Effector memory CD4-positive, alpha-beta T cell (primary cell): ENCODE data around the gene GPC6.

Experiments used
- DNase-seq, 3 donors: peaks; one replicate each; pipeline ENCODE4 v3.0.0-alpha.2; 2020
- H3K27ac ChIP-seq: 2 replicates; pipeline ENCODE4 v1.7.0; 2013; ENCODE audit warnings: mild to moderate bottlenecking, low read length, moderate library complexity; ENCODE audit not compliant: insufficient read depth, poor library complexity, severe bottlenecking
- H3K27me3 ChIP-seq: replicated peaks from 2 replicates; pipeline ENCODE4 v1.7.0; 2013; ENCODE audit warnings: mild to moderate bottlenecking, low read length; ENCODE audit not compliant: insufficient read depth, control insufficient read depth, poor library complexity, severe bottlenecking
- H3K36me3 ChIP-seq: 2 replicates; pipeline ENCODE4 v1.7.0; 2013; ENCODE audit warnings: mild to moderate bottlenecking, low read length, moderate library complexity; ENCODE audit not compliant: control insufficient read depth, insufficient read depth
- H3K4me1 ChIP-seq: 2 replicates; pipeline ENCODE4 v1.7.0; 2013; ENCODE audit warnings: low read length, mild to moderate bottlenecking; ENCODE audit not compliant: control insufficient read depth, insufficient read depth, poor library complexity, severe bottlenecking
- H3K4me3 ChIP-seq: 2 replicates; pipeline ENCODE4 v1.7.0; 2013; ENCODE audit warnings: low read length, low read depth, mild to moderate bottlenecking; ENCODE audit not compliant: insufficient read depth, poor library complexity, severe bottlenecking
- H3K9me3 ChIP-seq: 2 replicates; pipeline ENCODE4 v1.7.0; 2013; ENCODE audit warnings: mild to moderate bottlenecking, low read length, moderate library complexity; ENCODE audit not compliant: control insufficient read depth

GPC6 gene

DNA sequence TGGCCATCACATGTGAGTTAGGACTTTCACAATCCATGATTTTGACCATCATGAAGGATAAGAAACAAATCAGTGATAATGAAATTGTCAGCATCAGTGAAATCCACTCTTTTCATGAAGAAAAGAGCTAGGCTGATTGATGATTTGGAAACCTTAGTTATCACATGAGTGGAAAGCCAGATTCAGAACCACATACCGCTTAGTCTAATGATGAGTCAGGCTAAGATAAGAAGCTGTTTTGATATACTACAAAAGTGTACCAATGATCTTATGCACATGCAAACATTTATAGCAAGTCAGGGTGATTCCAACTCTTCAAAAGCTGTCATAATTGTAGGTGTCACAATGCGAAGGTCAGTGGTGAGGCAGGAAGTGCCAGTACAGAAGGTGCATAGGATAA lies 519.3 kb downstream of the GPC6 start:
- no peaks in the 10 kb centered on the region for H3K27me3 ChIP-seq
- no peak for DNase-seq
- no peaks in the 10 kb centered on the region for H3K4me1 ChIP-seq
- H3K36me3 ChIP-seq: no peaks in the 10 kb centered on the region
- no peak overlapping the region for H3K4me3 ChIP-seq
- H3K27ac ChIP-seq: no peak overlapping the region
- H3K9me3 ChIP-seq: no peaks in the 10 kb centered on the region

DNA sequence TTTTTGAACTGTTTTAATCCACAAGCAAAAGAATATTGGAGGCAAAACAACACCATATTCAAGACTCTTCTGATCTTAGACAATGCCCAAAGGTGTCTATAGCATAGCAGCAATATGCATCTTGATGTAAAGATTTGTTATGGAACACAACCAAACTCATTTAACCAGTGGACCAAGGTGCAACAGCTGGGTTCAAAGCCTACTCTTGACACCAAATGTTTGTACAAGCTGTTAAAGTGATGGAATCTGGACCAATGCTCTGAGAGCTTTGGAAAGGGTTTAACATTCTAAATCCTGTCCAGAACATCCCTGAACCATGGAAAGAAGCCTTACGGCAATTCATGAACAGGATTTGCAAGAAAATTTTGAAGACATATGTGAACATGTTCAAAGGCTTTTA lies 520.0 kb downstream of the GPC6 start:
- no peaks in the 10 kb centered on the region for H3K36me3 ChIP-seq
- no peak overlapping the region for H3K4me3 ChIP-seq
- no peaks in the 10 kb centered on the region for H3K4me1 ChIP-seq
- H3K27ac ChIP-seq: no peak overlapping the region
- H3K27me3 ChIP-seq: no peaks in the 10 kb centered on the region
- no peaks in the 10 kb centered on the region for H3K9me3 ChIP-seq
- DNase-seq: no peak

DNA sequence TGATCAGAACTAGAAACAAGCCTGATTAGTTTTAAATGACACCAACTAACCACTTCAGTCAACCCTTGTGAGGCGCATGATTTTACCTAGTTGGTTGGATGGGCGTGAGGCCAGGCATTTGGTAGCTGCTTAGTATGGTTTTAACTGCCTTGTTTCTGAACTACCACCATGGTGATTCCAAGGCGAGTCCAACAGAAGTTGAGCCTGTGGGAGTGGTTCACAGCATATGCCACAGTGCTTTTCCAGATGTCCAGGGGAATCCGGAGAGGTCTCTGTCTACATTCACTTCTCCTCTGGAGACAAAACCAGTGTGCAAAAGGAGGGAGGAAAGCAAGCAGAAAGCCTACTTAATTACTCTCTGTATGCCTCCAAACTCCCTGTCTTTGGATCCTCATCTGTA lies 524.1 kb downstream of the GPC6 start:
- H3K9me3 ChIP-seq: no peaks in the 10 kb centered on the region
- no peak for DNase-seq
- no peaks in the 10 kb centered on the region for H3K27me3 ChIP-seq

DNA sequence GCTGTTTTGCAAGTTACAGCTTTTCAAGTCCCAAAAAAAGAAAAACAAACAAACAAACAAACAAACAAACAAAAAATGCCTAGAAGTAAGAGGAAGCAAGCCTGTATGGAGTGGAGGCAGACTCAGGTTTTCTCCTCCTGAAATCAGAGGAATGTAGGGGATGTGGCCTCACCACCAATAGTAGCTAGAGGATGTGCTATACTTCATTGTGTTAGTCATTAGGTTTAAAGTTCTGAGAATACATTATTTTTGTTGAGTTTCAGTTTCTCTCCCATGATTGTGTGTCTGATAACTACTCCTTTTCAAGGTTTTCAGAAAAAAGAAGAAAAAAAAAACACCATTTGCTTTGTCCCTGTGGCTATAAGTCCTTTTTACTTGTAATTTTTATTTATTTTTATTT lies 524.5 kb downstream of the GPC6 start:
- no peak overlapping the region for H3K27ac ChIP-seq
- H3K36me3 ChIP-seq: no peaks in the 10 kb centered on the region
- H3K27me3 ChIP-seq: no peaks in the 10 kb centered on the region
- no peak for DNase-seq
- H3K4me1 ChIP-seq: no peaks in the 10 kb centered on the region
- H3K4me3 ChIP-seq: no peak overlapping the region
- no peaks in the 10 kb centered on the region for H3K9me3 ChIP-seq

More for the DNA sequence above, 524.1 kb downstream of the GPC6 start:
- no peaks in the 10 kb centered on the region for H3K4me1 ChIP-seq
- no peaks in the 10 kb centered on the region for H3K36me3 ChIP-seq
- no peak overlapping the region for H3K27ac ChIP-seq
- H3K4me3 ChIP-seq: no peak overlapping the region

DNA sequence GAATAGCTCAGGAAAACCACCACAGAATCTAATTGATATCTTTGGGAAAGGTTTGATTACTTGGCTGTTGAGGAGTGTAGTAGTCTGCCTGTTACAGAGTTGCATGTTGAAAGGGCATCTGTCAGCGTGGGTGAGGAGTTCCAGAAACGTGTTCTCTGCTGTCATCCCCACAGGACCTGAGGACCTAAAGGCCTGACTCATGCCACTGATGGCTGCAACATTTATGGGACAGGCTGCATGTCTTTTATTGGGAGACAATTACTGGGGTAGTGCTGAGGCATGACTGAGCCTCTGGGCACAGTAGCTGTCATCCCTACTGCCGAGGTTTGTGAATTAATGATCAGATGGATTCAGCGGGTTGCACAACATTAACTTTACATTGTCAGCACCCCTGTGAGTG lies 525.9 kb downstream of the GPC6 start:
- Histone ChIP-seq H3K36me3 (no peaks in the 10 kb centered on the region), H3K4me3 (no peak overlapping the region), H3K27me3 (no peaks in the 10 kb centered on the region), H3K9me3 (no peaks in the 10 kb centered on the region), H3K27ac (no peak overlapping the region), H3K4me1 (no peaks in the 10 kb centered on the region)
- no peak for DNase-seq

DNA sequence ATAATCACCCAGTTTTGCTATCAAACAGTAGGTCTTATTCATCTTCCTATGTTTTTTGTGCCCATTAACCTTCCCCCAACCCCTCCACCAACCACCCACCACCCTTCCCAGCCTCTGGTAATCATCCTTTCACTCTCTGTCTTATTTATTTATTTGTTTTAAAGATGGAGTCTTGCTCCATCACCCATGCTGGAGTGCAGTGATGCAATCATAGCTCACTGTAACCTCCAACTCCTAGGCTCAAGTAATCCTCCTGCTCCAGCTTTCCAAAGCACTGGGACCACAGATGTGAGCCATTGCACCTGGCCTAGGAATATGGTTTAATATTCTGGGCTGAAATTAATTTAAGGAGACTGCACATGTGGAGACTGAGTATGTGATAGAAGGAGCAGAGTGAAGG lies 527.0 kb downstream of the GPC6 start:
- no peak overlapping the region for H3K27ac ChIP-seq
- H3K4me1 ChIP-seq: no peaks in the 10 kb centered on the region
- H3K27me3 ChIP-seq: no peaks in the 10 kb centered on the region
- no peaks in the 10 kb centered on the region for H3K9me3 ChIP-seq
- no peaks in the 10 kb centered on the region for H3K36me3 ChIP-seq
- no peak overlapping the region for H3K4me3 ChIP-seq
- DNase-seq: no peak

DNA sequence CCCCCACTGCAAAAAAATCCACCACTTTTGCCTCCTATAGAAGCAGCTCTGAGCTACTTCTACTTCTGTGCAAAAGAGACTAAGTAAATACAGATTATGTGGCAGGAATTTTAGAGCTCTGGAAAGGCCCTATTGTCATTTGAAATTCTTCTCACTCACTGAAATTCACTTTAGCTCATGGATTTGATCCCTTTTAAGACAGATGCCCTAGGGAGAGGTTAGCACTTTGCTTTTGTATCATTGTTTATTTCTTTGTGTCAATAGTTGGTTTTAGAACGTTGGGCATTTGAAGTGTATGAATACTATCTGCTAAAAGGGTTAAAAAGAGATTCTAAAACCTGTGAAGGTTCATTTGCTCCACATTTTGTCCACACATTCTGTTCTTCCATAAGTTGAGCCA lies 528.7 kb downstream of the GPC6 start:
- no peaks in the 10 kb centered on the region for H3K9me3 ChIP-seq
- H3K27ac ChIP-seq: no peak overlapping the region
- H3K36me3 ChIP-seq: no peaks in the 10 kb centered on the region
- H3K4me3 ChIP-seq: no peak overlapping the region
- H3K27me3 ChIP-seq: no peaks in the 10 kb centered on the region
- no peaks in the 10 kb centered on the region for H3K4me1 ChIP-seq
- no peak for DNase-seq

DNA sequence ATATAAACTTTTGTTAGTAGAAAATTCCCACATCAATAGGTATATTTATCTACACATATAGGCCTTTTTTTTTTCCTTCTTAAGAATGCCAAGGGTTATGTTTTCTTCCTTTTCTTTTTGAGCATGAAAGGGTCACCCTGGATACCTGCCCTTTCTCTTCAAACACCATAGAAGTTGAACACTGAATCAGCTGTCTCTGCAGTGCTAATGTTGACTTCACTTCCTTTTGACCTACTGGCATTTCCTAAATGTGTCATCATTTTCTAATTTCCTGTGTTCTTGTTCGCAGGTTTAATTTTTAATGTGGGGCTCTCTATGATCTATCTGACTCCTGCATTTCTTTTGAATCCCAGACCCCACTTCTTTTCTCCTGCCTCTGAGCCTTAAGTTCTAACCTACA lies 532.0 kb downstream of the GPC6 start:
- no peak for DNase-seq
- no peaks in the 10 kb centered on the region for H3K36me3 ChIP-seq

DNA sequence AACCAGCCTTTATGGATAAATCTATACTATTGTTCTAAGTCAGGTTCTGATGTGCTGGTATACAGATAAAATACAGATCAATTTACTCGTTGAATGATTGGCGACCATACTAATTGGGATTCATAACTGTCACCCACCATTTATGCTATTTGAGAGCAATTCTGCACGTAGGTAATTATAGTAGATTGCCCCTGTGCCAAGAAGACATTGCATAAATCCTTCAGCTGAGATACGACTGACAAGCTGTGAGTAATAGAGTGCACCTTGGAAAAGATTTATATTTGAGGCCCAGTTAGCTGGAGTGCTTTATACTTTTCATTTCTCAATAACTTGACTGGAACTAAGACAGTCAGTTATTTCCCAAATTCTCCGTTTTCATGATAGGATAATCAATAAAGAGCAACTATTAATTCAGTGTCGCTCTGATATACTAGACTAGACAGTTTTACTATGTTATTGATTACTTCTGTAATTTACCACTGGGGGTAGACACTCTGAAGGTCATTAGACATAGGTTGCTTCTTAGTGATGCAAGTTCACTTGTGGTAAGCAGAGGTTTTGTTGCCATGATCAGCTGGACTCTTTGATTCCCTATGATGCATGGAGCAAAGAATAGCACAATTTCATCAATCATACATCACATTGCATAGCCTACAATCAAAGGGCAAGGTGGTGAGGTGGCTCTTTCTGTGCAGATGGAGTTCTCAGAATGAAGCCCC lies 536.3 kb downstream of the GPC6 start:
- no peaks in the 10 kb centered on the region for H3K4me1 ChIP-seq
- H3K27me3 ChIP-seq: no peaks in the 10 kb centered on the region
- H3K36me3 ChIP-seq: no peaks in the 10 kb centered on the region
- H3K9me3 ChIP-seq: no peaks in the 10 kb centered on the region
- no peak overlapping the region for H3K27ac ChIP-seq
- DNase-seq: no peak
- H3K4me3 ChIP-seq: no peak overlapping the region

More for the DNA sequence above, 532.0 kb downstream of the GPC6 start:
- H3K4me1 ChIP-seq: no peaks in the 10 kb centered on the region
- no peaks in the 10 kb centered on the region for H3K27me3 ChIP-seq
- no peak overlapping the region for H3K27ac ChIP-seq
- no peak overlapping the region for H3K4me3 ChIP-seq
- no peaks in the 10 kb centered on the region for H3K9me3 ChIP-seq

DNA sequence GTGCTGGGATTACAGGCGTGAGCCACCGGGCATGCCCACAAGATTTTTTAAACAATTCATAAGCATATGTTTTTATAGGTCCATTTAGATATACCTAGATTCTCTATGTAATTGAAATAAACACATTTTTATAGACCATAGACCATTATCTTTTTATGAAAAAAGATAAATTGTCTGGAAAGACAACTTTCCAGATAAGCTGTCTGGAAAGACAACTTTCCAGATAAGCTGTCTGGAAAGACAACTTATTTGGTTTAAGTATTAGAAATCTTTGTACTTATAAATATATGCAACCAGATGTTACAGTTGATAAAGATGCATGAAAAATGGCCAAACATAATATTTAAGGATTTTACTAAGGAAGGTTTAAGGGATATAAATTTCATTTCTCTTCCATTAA lies 538.5 kb downstream of the GPC6 start:
- no peak for DNase-seq
- H3K9me3 ChIP-seq: no peaks in the 10 kb centered on the region
- no peaks in the 10 kb centered on the region for H3K4me1 ChIP-seq
- no peak overlapping the region for H3K27ac ChIP-seq
- H3K27me3 ChIP-seq: no peaks in the 10 kb centered on the region
- no peak overlapping the region for H3K4me3 ChIP-seq
- H3K36me3 ChIP-seq: no peaks in the 10 kb centered on the region
